Mesothelial cell of epicardium (in vitro differentiated cells): ENCODE results near the gene BRDT. TPM values are rescaled to one million over a fixed set of nuclear protein-coding genes. Genes with fewer than 3 reads are reported as not detected.

Experiments used
- DNase-seq, 2 experiments: peaks; one replicate each; pipeline ENCODE4 v3.0.0; 2021; ENCODE audit warnings: low spot score in 2 of 2; ENCODE audit not compliant: unreplicated experiment in 2 of 2
- H3K27ac Mint-ChIP-seq: 2 replicates; pipeline ENCODE4 v1.8.0; 2021; ENCODE audit warnings: mixed read lengths
- H3K27me3 Mint-ChIP-seq: 2 replicates; pipeline ENCODE4 v1.8.0; 2021; ENCODE audit warnings: low read depth, mixed read lengths
- H3K36me3 Mint-ChIP-seq: 2 replicates; pipeline ENCODE4 v1.8.0; 2021; ENCODE audit warnings: mixed read lengths
- H3K4me1 Mint-ChIP-seq: 2 replicates; pipeline ENCODE4 v1.8.0; 2021; ENCODE audit warnings: mixed read lengths
- H3K4me3 Mint-ChIP-seq: 2 replicates; pipeline ENCODE4 v1.8.0; 2021; ENCODE audit warnings: mild to moderate bottlenecking, moderate library complexity, mixed read lengths
- H3K9me3 Mint-ChIP-seq: 2 replicates; pipeline ENCODE4 v1.8.0; 2021; ENCODE audit warnings: mixed read lengths
- total RNA-seq: library from RNA; stranded (reverse); gene quantifications from 3 replicates; pipeline ENCODE4 v1.2.1, GENCODE V29; 2021
- TF ChIP-seq, protein P1 (sequence below): fragments of 200-600 bp; sonication (generic); IDR thresholded peaks from one replicate; pipeline ENCODE4 v1.5.0; 2021; ENCODE audit warnings: antibody characterized with exemption; ENCODE audit not compliant: unreplicated experiment

Gene BRDT
- total RNA-seq, 1 donor from 2014 or later, result not detected

GRCh38 chr1:91916046-91916445 lies 33.2 kb upstream of the BRDT start:
- no peak overlapping the region for H3K4me3 Mint-ChIP-seq
- H3K27me3 Mint-ChIP-seq, result no peaks in the 10 kb centered on the region
- TF ChIP-seq, protein P1, sequence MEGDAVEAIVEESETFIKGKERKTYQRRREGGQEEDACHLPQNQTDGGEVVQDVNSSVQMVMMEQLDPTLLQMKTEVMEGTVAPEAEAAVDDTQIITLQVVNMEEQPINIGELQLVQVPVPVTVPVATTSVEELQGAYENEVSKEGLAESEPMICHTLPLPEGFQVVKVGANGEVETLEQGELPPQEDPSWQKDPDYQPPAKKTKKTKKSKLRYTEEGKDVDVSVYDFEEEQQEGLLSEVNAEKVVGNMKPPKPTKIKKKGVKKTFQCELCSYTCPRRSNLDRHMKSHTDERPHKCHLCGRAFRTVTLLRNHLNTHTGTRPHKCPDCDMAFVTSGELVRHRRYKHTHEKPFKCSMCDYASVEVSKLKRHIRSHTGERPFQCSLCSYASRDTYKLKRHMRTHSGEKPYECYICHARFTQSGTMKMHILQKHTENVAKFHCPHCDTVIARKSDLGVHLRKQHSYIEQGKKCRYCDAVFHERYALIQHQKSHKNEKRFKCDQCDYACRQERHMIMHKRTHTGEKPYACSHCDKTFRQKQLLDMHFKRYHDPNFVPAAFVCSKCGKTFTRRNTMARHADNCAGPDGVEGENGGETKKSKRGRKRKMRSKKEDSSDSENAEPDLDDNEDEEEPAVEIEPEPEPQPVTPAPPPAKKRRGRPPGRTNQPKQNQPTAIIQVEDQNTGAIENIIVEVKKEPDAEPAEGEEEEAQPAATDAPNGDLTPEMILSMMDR, result no peak
- peak overlapping the region; percentile 78 for H3K27ac Mint-ChIP-seq
- H3K36me3 Mint-ChIP-seq, result no peaks in the 10 kb centered on the region
- H3K4me1 Mint-ChIP-seq, result peaks cover 36% of the 10 kb centered on the region
- no peak for DNase-seq
- H3K9me3 Mint-ChIP-seq, result no peaks in the 10 kb centered on the region

- H3K4me1 Mint-ChIP-seq, result peaks cover 38% of the 10 kb centered on the region
- TF ChIP-seq, protein P1, result no peak
- H3K27ac Mint-ChIP-seq, result peak overlapping the region; percentile 63
- DNase-seq, result no peak
- H3K27me3 Mint-ChIP-seq, result no peaks in the 10 kb centered on the region
- H3K9me3 Mint-ChIP-seq, result no peaks in the 10 kb centered on the region
- no peak overlapping the region for H3K4me3 Mint-ChIP-seq
- no peaks in the 10 kb centered on the region for H3K36me3 Mint-ChIP-seq
Measured at GRCh38 chr1:91916811-91917460, 32.3 kb upstream of the BRDT start.

DNA sequence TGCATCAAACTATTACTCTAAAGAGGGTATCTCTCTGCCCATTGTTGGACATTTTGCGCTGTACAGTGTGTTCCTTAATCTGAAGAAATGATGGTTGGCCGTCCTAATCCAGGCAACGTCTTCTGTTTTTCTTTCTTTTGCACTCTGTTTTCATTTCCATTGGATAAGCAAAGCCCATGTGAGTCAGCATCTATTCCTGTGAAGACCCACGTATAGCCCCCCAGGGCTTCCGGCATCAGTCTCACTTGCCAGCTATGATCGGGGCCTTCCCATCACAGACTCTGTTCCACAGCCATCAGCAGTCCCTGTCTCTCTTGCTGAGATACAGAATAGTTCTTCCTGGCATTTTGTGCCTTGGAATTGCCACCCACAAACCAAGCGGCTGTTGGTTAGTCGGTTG lies 29.2 kb upstream of the BRDT start:
- Mint-ChIP-seq H3K4me3 (no peak overlapping the region), H3K27ac (no peak overlapping the region), H3K36me3 (no peaks in the 10 kb centered on the region), H3K27me3 (no peaks in the 10 kb centered on the region), H3K4me1 (peaks cover 20% of the 10 kb centered on the region), H3K9me3 (no peaks in the 10 kb centered on the region)
- TF ChIP-seq, protein P1, result no peak
- DNase-seq, result no peak

- no peak for DNase-seq
- Mint-ChIP-seq H3K36me3 (no peaks in the 10 kb centered on the region), H3K27me3 (no peaks in the 10 kb centered on the region), H3K9me3 (no peaks in the 10 kb centered on the region), H3K4me1 (peaks cover 16% of the 10 kb centered on the region), H3K4me3 (no peak overlapping the region), H3K27ac (no peak overlapping the region)
- TF ChIP-seq, protein P1, result no peak
Measured at GRCh38 chr1:91924146-91924545, 25.1 kb upstream of the BRDT start.

DNA sequence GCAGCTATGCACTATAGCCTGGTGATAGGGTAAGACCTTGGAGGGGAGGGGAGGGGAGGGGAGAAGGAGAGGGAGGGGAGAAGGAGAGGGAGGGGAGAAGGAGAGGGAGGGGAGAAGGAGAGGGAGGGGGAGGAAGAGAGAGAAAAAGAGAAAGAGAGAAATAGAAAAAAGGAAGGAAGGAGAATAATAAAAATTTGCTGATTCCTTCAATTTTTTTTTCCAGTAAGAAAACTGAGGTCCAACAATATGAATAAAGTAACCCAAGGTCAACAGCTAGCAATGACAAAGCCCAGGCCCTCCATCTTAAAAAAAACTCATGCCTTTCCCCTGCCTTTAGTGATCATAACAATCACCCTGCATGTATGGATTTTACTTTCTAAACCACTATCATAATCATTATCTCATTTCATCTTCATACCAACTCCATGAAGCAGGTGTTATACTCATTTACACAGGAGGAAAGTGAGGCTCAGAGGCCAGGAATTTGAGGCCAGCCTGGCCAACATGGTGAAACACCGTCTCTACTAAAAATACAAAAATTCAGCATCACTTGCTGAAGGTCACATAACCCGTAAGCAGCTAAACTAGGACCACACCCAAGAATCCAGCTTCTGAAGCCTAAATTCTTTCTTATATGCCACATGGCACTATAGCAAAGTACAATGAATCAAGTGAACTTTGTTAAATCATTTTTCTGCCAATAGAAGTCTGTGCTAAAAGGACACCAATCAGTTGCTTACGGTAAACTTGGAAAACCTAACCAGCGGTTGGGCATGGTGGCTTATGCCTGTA lies 23.4 kb upstream of the BRDT start:
- Mint-ChIP-seq H3K36me3 (no peaks in the 10 kb centered on the region), H3K4me1 (peaks cover 20% of the 10 kb centered on the region), H3K4me3 (no peak overlapping the region), H3K27ac (no peak overlapping the region), H3K27me3 (no peaks in the 10 kb centered on the region), H3K9me3 (no peaks in the 10 kb centered on the region)
- DNase-seq, result no peak
- TF ChIP-seq, protein P1, result no peak
